NCI-H2081 treated with DMSO at 0.1 percent for 48 hours (cell line): ENCODE data around the gene IFNAR2.
"Not testable (repeated sequence)": the region's sequence is repeated elsewhere in the genome, so short reads cannot be mapped to it uniquely, and the experiment has no call there.

Source experiments
- DNase-seq: peaks from one replicate; lab custom pipeline; 2025; lab: John Stamatoyannopoulos, UW

The IFNAR2 gene

GRCh38 chr21:33214056-33214455 lies 15.7 kb upstream of the IFNAR2 start:
- no peak for DNase-seq

- no peak for DNase-seq
Observed at GRCh38 chr21:33217138-33217520, 12.6 kb upstream of the IFNAR2 start.

GRCh38 chr21:33219300-33219699 lies 10.4 kb upstream of the IFNAR2 start:
- DNase-seq = no peak

GRCh38 chr21:33219954-33220353 lies 9.8 kb upstream of the IFNAR2 start:
- no peak for DNase-seq

- DNase-seq = not testable (repeated sequence)
Observed at GRCh38 chr21:33225376-33225775, 4.4 kb upstream of the IFNAR2 start.

- no peak for DNase-seq
Observed at GRCh38 chr21:33228455-33228854, 1.3 kb upstream of the IFNAR2 start.

GRCh38 chr21:33229099-33229783 lies 497 bp upstream of the IFNAR2 start:
- no peak for DNase-seq

GRCh38 chr21:33230545-33231324 lies 997 bp downstream of the IFNAR2 start:
- no peak for DNase-seq

GRCh38 chr21:33231526-33231925 lies 1.8 kb downstream of the IFNAR2 start:
- no peak for DNase-seq

GRCh38 chr21:33232291-33233034 lies 2.7 kb downstream of the IFNAR2 start:
- DNase-seq = no peak

GRCh38 chr21:33234635-33235520 lies 5.1 kb downstream of the IFNAR2 start:
- no peak for DNase-seq

GRCh38 chr21:33236013-33236686 lies 6.4 kb downstream of the IFNAR2 start:
- no peak for DNase-seq

- DNase-seq = no peak
Observed at GRCh38 chr21:33236766-33237165, 7.0 kb downstream of the IFNAR2 start.

GRCh38 chr21:33237486-33237885 lies 7.7 kb downstream of the IFNAR2 start:
- DNase-seq = no peak

GRCh38 chr21:33238146-33238545 lies 8.4 kb downstream of the IFNAR2 start:
- no peak for DNase-seq

- DNase-seq = no peak
Observed at GRCh38 chr21:33238565-33239255, 9.0 kb downstream of the IFNAR2 start.

- DNase-seq = not testable (repeated sequence)
Observed at GRCh38 chr21:33239559-33240127, 9.9 kb downstream of the IFNAR2 start.

GRCh38 chr21:33240404-33240803 lies 10.7 kb downstream of the IFNAR2 start:
- DNase-seq = no peak

- DNase-seq = no peak
Observed at GRCh38 chr21:33241846-33242245, 12.1 kb downstream of the IFNAR2 start.

GRCh38 chr21:33242846-33243245 lies 13.1 kb downstream of the IFNAR2 start:
- DNase-seq = not testable (repeated sequence)
